GM18909 (cell line): ENCODE data around the gene STK11IP.

Experiments
- ATAC-seq: cut with Tn5 transposase; IDR thresholded peaks from one replicate; pipeline ENCODE4 v1.9.1; 2021; ENCODE audit warnings: mild to moderate bottlenecking; ENCODE audit not compliant: unreplicated experiment, poor library complexity

STK11IP gene

GRCh38 chr2:219562049-219563020, 35.3 kb upstream of the STK11IP start:
- no peak for ATAC-seq

DNA sequence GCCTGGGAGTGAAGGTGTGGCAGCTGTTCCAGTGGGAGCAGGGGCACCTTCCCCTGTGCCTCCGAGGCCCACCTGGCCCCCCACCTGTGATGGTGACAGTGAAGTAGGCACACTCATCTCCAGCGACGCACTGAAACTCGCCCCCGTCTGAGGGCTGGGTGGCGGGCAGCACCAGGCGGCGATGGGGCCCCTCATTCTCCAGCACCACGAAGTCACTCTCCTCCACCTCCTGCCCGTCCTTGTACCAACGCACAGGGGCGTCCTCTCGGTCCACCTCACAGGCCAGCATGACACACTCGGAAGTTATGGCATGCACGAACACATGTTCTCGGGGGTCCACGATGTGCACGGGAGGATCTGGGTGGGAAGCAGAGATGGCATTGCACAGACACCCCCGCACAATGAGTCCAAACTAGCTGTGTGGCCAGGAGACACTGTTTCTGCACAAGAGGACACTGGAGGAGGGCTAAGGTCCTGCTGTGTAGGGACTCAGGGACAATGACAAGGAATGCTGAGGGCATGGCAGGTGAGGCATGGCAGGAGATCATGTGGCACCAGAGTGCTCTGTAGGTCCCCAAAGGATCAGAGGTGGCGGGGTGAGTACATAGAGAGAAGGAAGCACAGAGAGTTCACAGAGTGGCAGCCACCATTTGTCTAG, 34.3 kb upstream of the STK11IP start:
- ATAC-seq: no peak

GRCh38 chr2:219565130-219566080, 32.3 kb upstream of the STK11IP start:
- no peak for ATAC-seq

DNA sequence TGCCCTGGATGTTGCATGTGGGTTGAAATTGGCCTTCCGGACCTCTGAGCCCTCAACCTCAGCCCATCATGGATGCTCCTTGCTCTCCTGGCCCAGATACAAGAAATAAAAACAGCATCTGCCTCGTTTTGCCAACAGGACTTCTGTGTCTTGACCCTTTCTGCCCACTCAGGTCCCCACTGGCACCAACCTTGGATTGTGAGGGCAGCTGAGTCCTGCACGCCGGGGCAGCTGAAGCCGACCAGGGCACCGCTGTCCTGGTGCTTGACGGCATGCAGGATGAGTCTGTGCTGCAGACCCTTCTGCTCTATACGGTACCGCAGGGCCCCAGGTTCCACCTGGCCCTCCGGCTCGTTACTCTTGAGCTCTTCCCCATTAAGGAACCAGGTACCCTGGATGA, 31.0 kb upstream of the STK11IP start:
- no peak for ATAC-seq

GRCh38 chr2:219567131-219567530, 30.5 kb upstream of the STK11IP start:
- ATAC-seq: no peak

GRCh38 chr2:219567791-219568361, 29.8 kb upstream of the STK11IP start:
- no peak for ATAC-seq

- ATAC-seq: no peak
Observed at GRCh38 chr2:219569041-219569440, 28.6 kb upstream of the STK11IP start.

- ATAC-seq: no peak
Observed at GRCh38 chr2:219569635-219570034, 28.0 kb upstream of the STK11IP start.

- ATAC-seq: no peak
Observed at GRCh38 chr2:219570194-219570923, 27.3 kb upstream of the STK11IP start.

DNA sequence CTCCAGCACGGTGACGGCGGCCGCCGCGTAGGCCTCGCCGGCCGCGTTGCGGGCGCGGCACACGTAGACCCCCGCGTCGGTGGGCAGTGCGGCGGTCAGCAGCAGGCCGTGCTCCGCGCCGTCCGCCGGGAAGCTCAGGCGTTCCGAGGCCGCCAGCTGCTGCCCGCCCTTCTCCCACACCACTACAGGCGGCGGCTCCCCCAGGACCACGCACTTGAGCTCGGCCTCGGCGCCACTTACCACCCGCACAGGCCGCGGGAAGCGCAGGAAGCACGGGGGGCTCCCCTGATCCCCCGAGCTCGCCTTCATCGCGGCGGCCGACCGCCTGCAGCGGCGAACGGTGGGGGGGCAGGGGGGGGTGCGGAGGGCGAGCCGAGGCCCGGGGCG, 26.7 kb upstream of the STK11IP start:
- ATAC-seq: no peak

DNA sequence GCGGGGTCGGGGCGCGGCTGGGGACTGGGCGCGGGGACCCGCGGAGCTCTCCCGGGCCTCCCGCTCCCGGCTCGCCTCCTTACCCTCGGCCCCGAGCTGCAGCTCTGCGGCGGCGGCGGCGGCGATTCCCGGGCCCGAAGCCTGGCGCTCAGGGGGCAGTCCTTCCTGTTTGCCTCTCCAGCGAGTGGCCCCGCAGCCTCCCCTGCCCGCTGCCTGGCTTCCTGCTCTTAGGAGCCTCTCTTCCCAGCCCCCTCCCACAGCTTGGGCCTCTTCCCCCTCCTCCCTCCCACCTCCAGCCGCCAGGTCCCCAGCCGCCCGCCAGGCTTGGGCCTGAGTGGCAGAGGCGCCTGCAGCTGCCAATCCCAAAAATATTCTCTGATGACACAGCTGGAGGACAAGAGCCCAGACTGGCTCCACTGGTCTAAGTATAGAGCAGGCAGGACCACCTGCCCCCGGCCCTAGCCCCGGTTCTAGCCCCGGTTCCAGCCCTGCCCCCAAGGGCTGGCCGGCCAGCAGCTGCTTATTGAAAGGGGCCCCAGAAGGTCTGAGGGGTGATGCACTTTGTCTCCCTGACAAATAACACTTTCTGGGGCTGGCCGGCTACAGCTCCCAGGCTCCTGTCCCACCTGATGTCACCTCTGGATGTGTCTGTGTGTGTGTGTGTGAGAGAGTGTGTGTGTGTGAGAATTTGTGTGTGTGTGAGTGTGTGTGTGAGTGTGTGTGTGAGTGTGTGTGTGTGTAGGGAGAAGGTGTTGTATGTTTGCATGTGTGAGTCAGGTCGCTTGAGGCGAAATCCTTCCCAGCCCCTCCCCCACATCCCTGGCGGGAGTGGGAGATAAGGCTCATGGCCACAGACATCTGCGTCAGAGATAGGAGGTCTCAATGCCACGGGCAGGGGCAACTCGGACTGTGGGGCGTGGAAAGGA, 26.1 kb upstream of the STK11IP start, which contains the start of gene OBSL1:
OBSL1 (minus strand) TSS at position 229 of the 926 bp plus-strand sequence. CDS start 307 bp downstream, outside the sequence.
- no peak for ATAC-seq

DNA sequence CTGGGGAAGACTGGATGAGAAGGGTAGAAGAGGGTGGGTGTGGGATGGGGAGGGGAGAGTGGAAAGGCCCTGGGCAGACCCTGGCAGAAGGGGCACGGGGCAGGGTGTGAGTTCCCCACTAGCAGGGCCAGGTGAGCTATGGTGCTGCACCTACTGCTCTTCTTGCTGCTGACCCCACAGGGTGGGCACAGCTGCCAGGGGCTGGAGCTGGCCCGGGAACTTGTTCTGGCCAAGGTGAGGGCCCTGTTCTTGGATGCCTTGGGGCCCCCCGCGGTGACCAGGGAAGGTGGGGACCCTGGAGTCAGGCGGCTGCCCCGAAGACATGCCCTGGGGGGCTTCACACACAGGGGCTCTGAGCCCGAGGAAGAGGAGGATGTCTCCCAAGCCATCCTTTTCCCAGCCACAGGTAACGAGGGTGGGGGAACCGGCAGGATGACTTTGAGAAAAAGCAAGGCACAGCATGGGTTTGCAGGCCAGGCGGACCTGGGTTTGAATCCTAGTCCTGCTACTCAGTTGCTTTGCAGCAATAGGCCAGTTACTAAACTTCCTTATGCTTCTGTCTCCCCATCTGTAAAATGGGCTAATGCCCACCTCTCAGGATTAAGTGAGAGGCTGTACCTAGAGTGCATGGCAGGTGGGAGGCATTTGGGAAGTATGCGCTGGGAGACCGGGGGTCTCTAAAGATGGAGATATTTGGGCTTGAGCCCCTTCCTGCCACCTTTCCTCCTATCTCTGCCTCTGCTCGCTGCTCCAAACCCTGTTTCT, 25.2 kb upstream of the STK11IP start, which contains the start of gene INHA:
INHA (plus strand) TSS at position 74 of the 765 bp plus-strand sequence; CDS start at position 139, 65 bp downstream.
- ATAC-seq: no peak

- ATAC-seq: no peak
Observed at GRCh38 chr2:219573166-219573565, 24.5 kb upstream of the STK11IP start.

GRCh38 chr2:219574484-219575311, 23.0 kb upstream of the STK11IP start:
- no peak for ATAC-seq

DNA sequence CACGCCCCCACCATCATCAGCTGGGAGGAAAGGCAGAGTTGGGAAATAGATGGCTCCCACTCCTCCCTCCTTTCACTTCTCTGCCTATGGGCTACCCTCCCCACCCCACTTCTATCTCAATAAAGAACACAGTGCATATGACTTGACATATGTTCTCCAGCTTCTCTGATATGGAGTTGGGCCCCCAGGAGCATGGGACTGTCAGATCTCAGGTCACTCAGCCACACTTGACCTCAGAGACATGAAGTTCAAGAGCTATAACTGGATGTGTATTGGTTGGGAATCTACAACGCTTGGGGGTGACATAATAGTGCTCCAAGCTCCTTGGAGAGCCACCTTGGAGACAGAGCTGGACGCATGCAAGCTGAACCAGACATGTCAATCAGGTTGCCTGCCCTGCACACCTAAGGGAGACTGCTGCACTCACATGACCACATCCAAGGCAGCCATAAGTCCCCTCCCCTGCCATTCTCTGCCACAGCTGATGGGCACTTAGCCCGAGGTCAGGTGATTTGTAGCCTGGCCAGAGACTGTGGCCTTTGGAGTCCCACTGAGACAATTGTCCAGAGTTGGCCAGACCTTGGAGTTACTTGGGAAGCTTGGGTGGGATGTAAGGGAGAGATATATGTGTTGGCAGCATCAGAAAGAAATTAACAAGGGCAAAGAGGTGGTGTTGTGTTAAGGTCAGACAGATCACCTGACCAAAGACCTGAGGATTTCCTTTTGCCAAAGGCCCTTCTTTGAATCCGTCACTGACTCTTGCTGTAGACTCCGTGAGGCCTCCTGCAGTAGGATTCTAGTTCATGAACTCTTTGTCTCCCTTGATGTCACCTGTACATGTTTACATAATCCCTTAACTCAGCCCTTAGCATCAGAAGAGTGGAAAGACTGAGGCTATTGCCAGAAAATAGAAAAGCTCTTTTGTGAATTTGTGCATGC, 21.8 kb upstream of the STK11IP start:
- no peak for ATAC-seq
